B cell (primary cell): ENCODE data around the gene TWIST2. TPM values are rescaled to one million over a fixed set of nuclear protein-coding genes. Genes with fewer than 3 reads are reported as not detected.

ENCODE experiments used
- ATAC-seq: fragments of 200-7000 bp; cut with Tn5 transposase; one replicate; pipeline ENCODE4 v1.10.0; 2021; ENCODE audit warnings: low read depth, mild to moderate bottlenecking, moderate number of reproducible peaks, moderate library complexity
- CTCF ChIA-PET: fragments of 350-600 bp; sonication (Branson Sonifier 250); formaldehyde crosslinking; loops from one replicate; lab custom pipeline; 2021; ENCODE audit warnings: antibody characterized with exemption, inconsistent platforms; lab: Charles Lee
- POLR2A ChIA-PET: fragments of 350-600 bp; sonication (Branson Sonifier 250); formaldehyde crosslinking; loops from one replicate; lab custom pipeline; 2021; ENCODE audit warnings: antibody characterized with exemption; lab: Charles Lee
- DNase-seq: peaks from one replicate; pipeline ENCODE4 v3.0.0; 2013
- H2AFZ ChIP-seq: 2 replicates; pipeline ENCODE4 v1.6.1; 2012; ENCODE audit warnings: mild to moderate bottlenecking, low read depth, low read length; ENCODE audit not compliant: insufficient read depth, poor library complexity, severe bottlenecking
- H3K27ac ChIP-seq, 2 donors: 1 replicate in 1 of 2; 2 replicates in 1 of 2; pipeline ENCODE4 v1.5.1; 2012 to 2013; ENCODE audit warnings: low read length in 2 of 2, mild to moderate bottlenecking in 2 of 2, moderate library complexity in 1 of 2
- H3K27me3 ChIP-seq, 4 experiments: fragments of 200-600 bp in 1 of 4; sonication (generic) in 1 of 4; replicated peaks in 1 of 4; 1 replicate in 2 of 4; 2 replicates in 2 of 4; pipeline versions ENCODE4 v1.6.1 to v1.7.0; 2013 to 2016; ENCODE audit warnings: low read length in 3 of 4, mild to moderate bottlenecking in 2 of 4, mixed read lengths in 1 of 4, moderate library complexity in 1 of 4; ENCODE audit not compliant: insufficient read depth in 4 of 4, control insufficient read depth in 3 of 4; ENCODE audit errors: control extremely low read depth in 1 of 4
- H3K36me3 ChIP-seq, 2 experiments: replicated peaks in 1 of 2; 1 replicate in 1 of 2; 2 replicates in 1 of 2; pipeline versions ENCODE4 v1.6.1 to v1.7.1; 2013; ENCODE audit warnings: low read length in 1 of 2; ENCODE audit not compliant: insufficient read depth in 2 of 2, control insufficient read depth in 1 of 2; ENCODE audit errors: control extremely low read depth in 1 of 2, extremely low read depth in 1 of 2
- H3K4me1 ChIP-seq, 2 donors: fragments of 200-600 bp in 1 of 2; sonication (generic) in 1 of 2; 1 replicate in 1 of 2; 2 replicates in 1 of 2; pipeline versions ENCODE4 v1.5.1 to v1.6.1; 2013 to 2017; ENCODE audit warnings: low read length in 2 of 2; ENCODE audit not compliant: control insufficient read depth in 2 of 2, insufficient read depth in 2 of 2
- H3K4me2 ChIP-seq: replicated peaks from 2 replicates; pipeline ENCODE3; 2012; ENCODE audit warnings: mild to moderate bottlenecking, low read depth, low read length; ENCODE audit not compliant: poor library complexity, severe bottlenecking
- H3K4me3 ChIP-seq, 5 experiments: fragments of 200-600 bp in 1 of 5; sonication (generic) in 1 of 5; 1 replicate in 3 of 5; 2 replicates in 2 of 5; pipeline versions ENCODE4 v1.5.1 to v1.7.0; 2011 to 2016; ENCODE audit warnings: low read length in 4 of 5, mild to moderate bottlenecking in 4 of 5, low read depth in 2 of 5, control low read depth in 1 of 5, moderate library complexity in 1 of 5; ENCODE audit not compliant: insufficient read depth in 1 of 5; ENCODE audit errors: control extremely low read depth in 1 of 5, extremely low read depth in 1 of 5
- H3K79me2 ChIP-seq: fragments of 200-600 bp; sonication (generic); one replicate; pipeline ENCODE4 v1.6.0; 2016; ENCODE audit warnings: low read length; ENCODE audit not compliant: control insufficient read depth, insufficient read depth
- H3K9ac ChIP-seq: fragments of 200-600 bp; sonication (generic); 2 replicates; pipeline ENCODE4 v1.6.1; 2017; ENCODE audit warnings: mild to moderate bottlenecking, low read length, moderate library complexity
- H3K9me3 ChIP-seq, 3 donors: one replicate each; pipeline versions ENCODE4 v1.6.1 to v1.7.1; 2013; ENCODE audit warnings: low read length in 2 of 3; ENCODE audit not compliant: control insufficient read depth in 2 of 3, insufficient read depth in 1 of 3; ENCODE audit errors: control extremely low read depth in 1 of 3
- H4K20me1 ChIP-seq: 2 replicates; pipeline ENCODE4 v1.6.0; 2012; ENCODE audit warnings: mild to moderate bottlenecking, low read length; ENCODE audit not compliant: insufficient read depth, control insufficient read depth, poor library complexity, severe bottlenecking
- H3K27ac Mint-ChIP-seq: one replicate; pipeline ENCODE4 v1.8.0; 2021; ENCODE audit warnings: mixed read lengths
- H3K27me3 Mint-ChIP-seq: one replicate; pipeline ENCODE4 v1.8.0; 2021; ENCODE audit warnings: mixed read lengths
- H3K4me1 Mint-ChIP-seq: one replicate; pipeline ENCODE4 v1.8.0; 2021; ENCODE audit warnings: mixed read lengths
- H3K4me3 Mint-ChIP-seq: one replicate; pipeline ENCODE4 v1.8.0; 2021; ENCODE audit warnings: mixed read lengths
- H3K9me3 Mint-ChIP-seq: one replicate; pipeline ENCODE4 v1.8.0; 2022; ENCODE audit warnings: mixed read lengths; ENCODE audit not compliant: insufficient read depth
- CTCF ChIP-seq: fragments of 200-600 bp; IDR thresholded peaks from one replicate; pipeline ENCODE4 v1.8.0; 2022; ENCODE audit warnings: antibody characterized with exemption, mild to moderate bottlenecking
- EZH2 ChIP-seq: IDR thresholded peaks from 2 replicates; pipeline ENCODE4 v1.6.1; 2012; ENCODE audit warnings: borderline replicate concordance, low read depth, mild to moderate bottlenecking, moderate library complexity, low read length; ENCODE audit not compliant: insufficient read depth, poor library complexity, severe bottlenecking
- WGBS: methylation state at CpG from one replicate; pipeline ENCODE4 v1.1.5; 2013; ENCODE audit warnings: missing lambda C conversion rate; ENCODE audit not compliant: insufficient coverage; 5-methylcytosine and 5-hydroxymethylcytosine counted together
- intact Hi-C: fragments of 100-400 bp; cut with micrococcal nuclease; formaldehyde crosslinking; loops from one replicate; pipeline ENCODE4 v1.10.0; 2022
- polyA plus RNA-seq: library from polyadenylated mRNA; depleted of rRNA; stranded (reverse); fragments of >200 nt; gene quantifications from 2 replicates; pipeline ENCODE4 v1.2.3, GENCODE V29; 2012
- total RNA-seq, 2 donors: library from RNA; stranded (reverse); fragments of 120-200 nt in 1 of 2; gene quantifications; 1 replicate in 1 of 2; 2 replicates in 1 of 2; pipeline versions ENCODE4 v1.2.3 to v1.2.4, GENCODE V29; 2013 to 2022

Gene TWIST2
- total and polyA plus RNA-seq, 2 donors (not counting 1 experiment from before 2014, with no cell fraction given), result 0.07 TPM; not detected in 1

DNA sequence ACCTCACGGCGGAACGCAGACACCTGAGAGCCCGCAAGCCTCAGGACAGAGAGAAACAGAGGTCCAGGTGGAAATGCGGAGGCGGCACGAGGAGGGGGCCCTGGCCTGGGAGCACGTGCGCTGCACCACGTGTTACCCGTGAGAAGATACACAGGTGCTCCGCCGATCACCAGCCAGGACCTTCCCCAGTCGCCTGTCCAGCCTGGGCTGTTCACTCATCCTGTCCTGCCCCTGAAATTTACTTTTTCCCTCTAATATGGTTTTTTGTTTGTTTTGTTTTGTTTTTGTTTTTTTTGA, 44.3 kb downstream of the TWIST2 start:
- TF ChIP-seq EZH2, result no peak
- TF ChIP-seq CTCF, result no peak
- CTCF ChIA-PET, result no interaction called here
- Histone ChIP-seq H3K27ac (no peak overlapping the region), H3K4me1 (no peaks in the 10 kb centered on the region), H3K9me3 (peaks cover 0 to 5% (median 0%) of the 10 kb centered on the region in 3 donors), H4K20me1 (no peaks in the 10 kb centered on the region), H3K27me3 (no peaks in the 10 kb centered on the region), H2AFZ (no peak overlapping the region), H3K9ac (no peak overlapping the region), H3K4me2 (no peak overlapping the region), H3K36me3 (no peaks in the 10 kb centered on the region), H3K4me3 (no peak overlapping the region), H3K79me2 (no peaks in the 10 kb centered on the region)
- H3K27me3 Mint-ChIP-seq, result peaks cover 5% of the 10 kb centered on the region
- intact Hi-C loops, result no loop called here
- no peak overlapping the region for H3K4me3 Mint-ChIP-seq
- no peak overlapping the region for H3K27ac Mint-ChIP-seq
- POLR2A ChIA-PET, result no interaction called here
- ATAC-seq, result no peak
- no peak for DNase-seq
- H3K9me3 Mint-ChIP-seq, result no peaks in the 10 kb centered on the region
- H3K4me1 Mint-ChIP-seq, result no peaks in the 10 kb centered on the region
- 92% methylated on average over 14 of the region's 14 CpGs for WGBS

GRCh38 chr2:238892796-238893195, 44.9 kb downstream of the TWIST2 start:
- DNase-seq, result no peak
- ChIA-PET POLR2A (no interaction called here), CTCF (no interaction called here)
- Histone ChIP-seq H3K27ac (no peak overlapping the region), H3K4me3 (no peak overlapping the region), H3K9me3 (peaks cover 0 to 5% (median 0%) of the 10 kb centered on the region in 3 donors), H3K36me3 (no peaks in the 10 kb centered on the region), H3K27me3 (no peaks in the 10 kb centered on the region), H2AFZ (no peak overlapping the region), H3K4me2 (no peak overlapping the region), H3K9ac (no peak overlapping the region), H4K20me1 (no peaks in the 10 kb centered on the region), H3K4me1 (no peaks in the 10 kb centered on the region), H3K79me2 (no peaks in the 10 kb centered on the region)
- H3K4me1 Mint-ChIP-seq, result no peaks in the 10 kb centered on the region
- intact Hi-C loops, result no loop called here
- peaks cover 3% of the 10 kb centered on the region for H3K27me3 Mint-ChIP-seq
- no peak for ATAC-seq
- TF ChIP-seq EZH2 (no peak), CTCF (no peak)
- WGBS, result no CpG with 5 or more reads among the region's 2 CpGs
- H3K27ac Mint-ChIP-seq, result no peak overlapping the region
- H3K9me3 Mint-ChIP-seq, result no peaks in the 10 kb centered on the region
- H3K4me3 Mint-ChIP-seq, result no peak overlapping the region
